Measurements from ENCODE around the gene RPS23.
A peak's percentile ranks its signal among the peaks of the same experiment; 100 is the strongest.

The RPS23 gene

GRCh38 chr5:82252744-82253143, 25.4 kb downstream of the RPS23 start:
- in situ Hi-C loops (cut with MboI; ENCODE audit: low sequenced_read_pairs) = no loop called here
- Histone ChIP-seq H3K27me3 (ENCODE audit: low read depth) (no peaks in the 10 kb centered on the region), H3K36me3 (replicated peaks) (no peaks in the 10 kb centered on the region), H3K4me1 (no peaks in the 10 kb centered on the region), H3K9me3 (0 out of 2 replicates have a peak, but pooled peaks cover 1% of the 10 kb centered on the region), H3K4me3 (no peak overlapping the region)
- no peak for DNase-seq (ENCODE audit: low spot score in 2 of 2)

GRCh38 chr5:82246960-82247574, 31.1 kb downstream of the RPS23 start:
- no peak overlapping the region for H3K4me3 ChIP-seq
- 0 out of 2 replicates have a peak, but pooled peaks cover 3% of the 10 kb centered on the region for H3K9me3 ChIP-seq
- DNase-seq (ENCODE audit: low spot score in 2 of 2) = no peak
- H3K4me1 ChIP-seq = no peaks in the 10 kb centered on the region
- no peaks in the 10 kb centered on the region for H3K36me3 ChIP-seq (replicated peaks)
- in situ Hi-C loops (cut with MboI; ENCODE audit: low sequenced_read_pairs) = no loop called here
- H3K27me3 ChIP-seq (ENCODE audit: low read depth) = no peaks in the 10 kb centered on the region

GRCh38 chr5:82244854-82245635, 33.1 kb downstream of the RPS23 start:
- no peaks in the 10 kb centered on the region for H3K27me3 ChIP-seq (ENCODE audit: low read depth)
- in situ Hi-C loops (cut with MboI; ENCODE audit: low sequenced_read_pairs) = no loop called here
- 0 out of 2 replicates have a peak, but pooled peaks cover 3% of the 10 kb centered on the region for H3K9me3 ChIP-seq
- no peaks in the 10 kb centered on the region for H3K36me3 ChIP-seq (replicated peaks)
- no peak for DNase-seq (ENCODE audit: low spot score in 2 of 2)
- H3K4me1 ChIP-seq = peaks cover 5% of the 10 kb centered on the region
- no peak overlapping the region for H3K4me3 ChIP-seq

GRCh38 chr5:82244151-82244550, 34.0 kb downstream of the RPS23 start:
- no peaks in the 10 kb centered on the region for H3K36me3 ChIP-seq (replicated peaks)
- in situ Hi-C loops (cut with MboI; ENCODE audit: low sequenced_read_pairs) = no loop called here
- H3K27me3 ChIP-seq (ENCODE audit: low read depth) = no peaks in the 10 kb centered on the region
- H3K4me3 ChIP-seq = no peak overlapping the region
- no peak for DNase-seq (ENCODE audit: low spot score in 2 of 2)
- H3K9me3 ChIP-seq = 0 out of 2 replicates have a peak, but pooled peaks cover 3% of the 10 kb centered on the region
- H3K4me1 ChIP-seq = peaks cover 11% of the 10 kb centered on the region

- Histone ChIP-seq H3K36me3 (replicated peaks) (no peaks in the 10 kb centered on the region), H3K27me3 (ENCODE audit: low read depth) (no peaks in the 10 kb centered on the region), H3K4me1 (peaks cover 5% of the 10 kb centered on the region), H3K4me3 (no peak overlapping the region), H3K9me3 (no peaks in the 10 kb centered on the region)
- DNase-seq (ENCODE audit: low spot score in 2 of 2) = no peak
- in situ Hi-C loops (cut with MboI; ENCODE audit: low sequenced_read_pairs) = loop anchor here (10.0 kb wide), 1 partner anchor 370 kb away; no protein-coding TSS in a partner anchor
These were observed 43.3 kb downstream of the RPS23 start for GRCh38 chr5:82234885-82235284.

- peak; percentile 66 to 82 for DNase-seq (ENCODE audit: low spot score in 2 of 2)
- H3K9me3 ChIP-seq = no peaks in the 10 kb centered on the region
- no peaks in the 10 kb centered on the region for H3K27me3 ChIP-seq (ENCODE audit: low read depth)
- no peaks in the 10 kb centered on the region for H3K36me3 ChIP-seq (replicated peaks)
- no peaks in the 10 kb centered on the region for H3K4me1 ChIP-seq
- in situ Hi-C loops (cut with MboI; ENCODE audit: low sequenced_read_pairs) = no loop called here
- no peak overlapping the region for H3K4me3 ChIP-seq
These were observed 52.5 kb downstream of the RPS23 start for GRCh38 chr5:82225525-82226172.
